ENCODE measurements around the gene ENKD1.

The ENKD1 gene

GRCh38 chr16:67645397-67646121, 21.0 kb downstream of the ENKD1 start:
- Mint-ChIP-seq H3K4me1 (ENCODE audit: low read depth) (no peaks in the 10 kb centered on the region), H3K27ac (no peak overlapping the region), H3K9me3 (no peaks in the 10 kb centered on the region), H3K36me3 (ENCODE audit: low read depth) (no peaks in the 10 kb centered on the region), H3K27me3 (peaks cover 28% of the 10 kb centered on the region), H3K4me3 (peak overlapping the region; percentile 60)
- intact Hi-C loops (cut with micrococcal nuclease): no loop called here

GRCh38 chr16:67644038-67644437, 22.5 kb downstream of the ENKD1 start:
- Mint-ChIP-seq H3K4me3 (no peak overlapping the region), H3K27ac (peak overlapping the region; percentile 53), H3K36me3 (ENCODE audit: low read depth) (peaks cover 14% of the 10 kb centered on the region), H3K4me1 (ENCODE audit: low read depth) (no peaks in the 10 kb centered on the region), H3K27me3 (peaks cover 26% of the 10 kb centered on the region), H3K9me3 (no peaks in the 10 kb centered on the region)
- intact Hi-C loops (cut with micrococcal nuclease): no loop called here

DNA sequence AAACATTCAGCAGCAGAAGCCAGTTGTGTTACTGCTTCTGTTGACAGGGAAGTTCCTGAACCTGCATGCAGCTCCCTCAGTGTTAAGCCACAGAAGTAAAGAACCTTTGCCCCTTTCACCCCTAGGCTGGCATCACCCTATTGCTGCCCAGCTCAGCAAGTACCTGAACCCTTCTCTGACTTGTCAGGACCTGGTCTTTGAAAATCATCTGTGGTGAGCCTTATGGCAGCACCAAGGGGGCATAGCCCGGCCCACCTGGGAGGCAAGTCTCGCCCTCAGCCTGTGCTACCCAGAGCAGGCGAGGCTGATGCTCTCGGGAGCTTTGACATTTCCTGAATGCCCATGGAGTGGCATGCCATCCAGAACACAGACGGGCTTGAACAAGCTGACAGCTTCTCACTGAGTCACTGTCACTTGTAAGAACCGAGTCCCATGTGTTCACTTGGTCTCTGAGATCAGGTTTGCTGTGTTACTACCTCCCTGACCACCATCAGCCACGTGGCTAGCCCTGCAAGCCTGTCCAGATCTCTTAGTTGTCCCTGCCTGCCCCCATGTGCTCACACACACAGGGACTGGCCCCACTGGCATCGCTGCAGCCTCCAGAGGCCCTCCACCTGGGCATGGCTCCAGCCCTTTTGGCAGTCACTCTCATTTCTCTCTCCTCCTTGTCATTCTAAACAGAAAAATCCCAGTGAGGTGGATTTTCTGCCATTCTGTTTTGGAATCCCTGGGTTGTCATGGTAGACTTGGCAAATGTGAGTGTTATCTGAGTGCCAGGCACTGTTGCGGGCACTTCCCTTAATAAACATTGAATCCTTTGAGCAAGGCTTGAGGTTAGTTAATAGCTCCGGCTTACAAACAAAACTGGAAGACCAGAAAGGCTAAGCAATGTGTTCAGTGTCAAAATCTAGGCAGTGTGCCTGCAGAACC, 24.5 kb downstream of the ENKD1 start:
- intact Hi-C loops (cut with micrococcal nuclease): no loop called here
- H3K9me3 Mint-ChIP-seq: no peaks in the 10 kb centered on the region
- no peak overlapping the region for H3K4me3 Mint-ChIP-seq
- no peaks in the 10 kb centered on the region for H3K4me1 Mint-ChIP-seq (ENCODE audit: low read depth)
- peaks cover 26% of the 10 kb centered on the region for H3K27me3 Mint-ChIP-seq
- H3K27ac Mint-ChIP-seq: no peak overlapping the region
- H3K36me3 Mint-ChIP-seq (ENCODE audit: low read depth): peaks cover 34% of the 10 kb centered on the region

- Mint-ChIP-seq H3K36me3 (ENCODE audit: low read depth) (peaks cover 78% of the 10 kb centered on the region), H3K9me3 (no peaks in the 10 kb centered on the region), H3K4me3 (no peak overlapping the region), H3K27me3 (no peaks in the 10 kb centered on the region), H3K27ac (no peak overlapping the region), H3K4me1 (ENCODE audit: low read depth) (no peaks in the 10 kb centered on the region)
- intact Hi-C loops (cut with micrococcal nuclease): no loop called here
These were observed 28.9 kb downstream of the ENKD1 start for GRCh38 chr16:67637625-67638024.

DNA sequence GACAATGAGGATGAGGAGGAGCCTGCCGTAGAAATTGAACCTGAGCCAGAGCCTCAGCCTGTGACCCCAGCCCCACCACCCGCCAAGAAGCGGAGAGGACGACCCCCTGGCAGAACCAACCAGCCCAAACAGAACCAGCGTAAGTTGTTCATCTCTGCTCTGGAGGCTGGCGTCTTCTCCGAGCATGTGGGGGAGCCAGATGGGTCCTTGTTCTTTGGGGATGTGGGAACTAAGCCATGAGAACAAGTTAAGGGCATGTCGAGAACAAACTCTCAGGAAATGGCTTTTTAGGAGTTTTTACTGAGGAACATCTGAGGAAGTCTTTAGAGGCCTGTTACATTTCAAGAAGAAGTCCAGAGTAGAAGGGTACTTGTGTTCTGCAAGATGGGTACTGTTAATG, 29.8 kb downstream of the ENKD1 start:
- Mint-ChIP-seq H3K4me3 (no peak overlapping the region), H3K27me3 (no peaks in the 10 kb centered on the region), H3K4me1 (ENCODE audit: low read depth) (no peaks in the 10 kb centered on the region), H3K9me3 (no peaks in the 10 kb centered on the region), H3K27ac (no peak overlapping the region), H3K36me3 (ENCODE audit: low read depth) (peaks cover 87% of the 10 kb centered on the region)
- intact Hi-C loops (cut with micrococcal nuclease): no loop called here

GRCh38 chr16:67632415-67633172, 34.0 kb downstream of the ENKD1 start:
- Mint-ChIP-seq H3K36me3 (ENCODE audit: low read depth) (peaks cover 99% of the 10 kb centered on the region), H3K27me3 (no peaks in the 10 kb centered on the region), H3K27ac (no peak overlapping the region), H3K4me3 (no peak overlapping the region), H3K4me1 (ENCODE audit: low read depth) (no peaks in the 10 kb centered on the region), H3K9me3 (no peaks in the 10 kb centered on the region)
- intact Hi-C loops (cut with micrococcal nuclease): no loop called here

GRCh38 chr16:67628216-67628615, 38.3 kb downstream of the ENKD1 start:
- intact Hi-C loops (cut with micrococcal nuclease): no loop called here
- no peaks in the 10 kb centered on the region for H3K27me3 Mint-ChIP-seq
- H3K4me1 Mint-ChIP-seq (ENCODE audit: low read depth): no peaks in the 10 kb centered on the region
- H3K9me3 Mint-ChIP-seq: no peaks in the 10 kb centered on the region
- peaks cover 99% of the 10 kb centered on the region for H3K36me3 Mint-ChIP-seq (ENCODE audit: low read depth)
- H3K4me3 Mint-ChIP-seq: no peak overlapping the region
- no peak overlapping the region for H3K27ac Mint-ChIP-seq

GRCh38 chr16:67613808-67614207, 52.7 kb downstream of the ENKD1 start:
- H3K9me3 Mint-ChIP-seq: no peaks in the 10 kb centered on the region
- H3K27me3 Mint-ChIP-seq: no peaks in the 10 kb centered on the region
- intact Hi-C loops (cut with micrococcal nuclease): no loop called here
- H3K27ac Mint-ChIP-seq: no peak overlapping the region
- H3K4me3 Mint-ChIP-seq: no peak overlapping the region
- H3K36me3 Mint-ChIP-seq (ENCODE audit: low read depth): peaks cover 88% of the 10 kb centered on the region
- no peaks in the 10 kb centered on the region for H3K4me1 Mint-ChIP-seq (ENCODE audit: low read depth)
